Keratinocyte (primary cell): ENCODE data around the gene PISD. TPM values are rescaled to one million over a fixed set of nuclear protein-coding genes. Genes with fewer than 3 reads are reported as not detected.

ENCODE experiments used
- DNase-seq: peaks from one replicate; pipeline ENCODE4 v3.0.0-alpha.2; 2011; ENCODE audit warnings: low read depth, missing footprints, low spot score
- FAIRE-seq: peaks from 2 replicates; lab custom pipeline; 2011; peaks lifted over from hg19 to GRCh38; lab: Jason Lieb, UNC
- H2AFZ ChIP-seq: 2 replicates; pipeline ENCODE4 v1.6.0; 2012; ENCODE audit warnings: low read length, control low read depth, inconsistent platforms; ENCODE audit not compliant: control insufficient read depth
- H3K27ac ChIP-seq: 2 replicates; pipeline ENCODE4 v1.5.1; 2011; ENCODE audit warnings: low read length; ENCODE audit not compliant: control insufficient read depth, insufficient read depth
- H3K27me3 ChIP-seq: 3 replicates; pipeline ENCODE4 v1.6.0; 2011; ENCODE audit warnings: low read length; ENCODE audit not compliant: control insufficient read depth, insufficient read depth; ENCODE audit errors: extremely low read depth
- H3K36me3 ChIP-seq, 2 experiments: 2 replicates in 1 of 2; 3 replicates in 1 of 2; pipeline ENCODE4 v1.5.1; 2011; ENCODE audit warnings: low read length in 2 of 2, mild to moderate bottlenecking in 1 of 2; ENCODE audit not compliant: control insufficient read depth in 2 of 2, insufficient read depth in 2 of 2; ENCODE audit errors: extremely low read depth in 1 of 2
- H3K4me1 ChIP-seq: 3 replicates; pipeline ENCODE4 v1.5.1; 2011; ENCODE audit warnings: low read length; ENCODE audit not compliant: control insufficient read depth, insufficient read depth; ENCODE audit errors: extremely low read depth
- H3K4me2 ChIP-seq: 3 replicates; pipeline ENCODE4 v1.6.0; 2011; ENCODE audit warnings: low read depth, low read length; ENCODE audit not compliant: control insufficient read depth, insufficient read depth; ENCODE audit errors: extremely low read depth
- H3K4me3 ChIP-seq, 3 experiments: fragments of 200-600 bp in 1 of 3; sonication (generic) in 1 of 3; 2 replicates in 2 of 3; 3 replicates in 1 of 3; pipeline ENCODE4 v1.5.1; 2011 to 2016; ENCODE audit warnings: low read length in 3 of 3, mild to moderate bottlenecking in 3 of 3, control low read depth in 2 of 3, inconsistent platforms in 1 of 3, low read depth in 1 of 3, mixed read lengths in 1 of 3, mixed run types in 1 of 3, moderate library complexity in 1 of 3; ENCODE audit not compliant: control insufficient read depth in 2 of 3, insufficient read depth in 2 of 3; ENCODE audit errors: extremely low read depth in 1 of 3
- H3K79me2 ChIP-seq: 2 replicates; pipeline ENCODE4 v1.6.0; 2012; ENCODE audit warnings: low read length; ENCODE audit not compliant: control insufficient read depth, insufficient read depth
- H3K9ac ChIP-seq: 3 replicates; pipeline ENCODE4 v1.6.0; 2011; ENCODE audit warnings: low read length; ENCODE audit not compliant: control insufficient read depth, insufficient read depth; ENCODE audit errors: extremely low read depth
- H3K9me1 ChIP-seq: 3 replicates; pipeline ENCODE4 v1.6.0; 2011; ENCODE audit warnings: low read length; ENCODE audit not compliant: control insufficient read depth, insufficient read depth; ENCODE audit errors: extremely low read depth
- H3K9me3 ChIP-seq: 2 replicates; pipeline ENCODE4 v1.5.1; 2012; ENCODE audit warnings: low read depth, low read length; ENCODE audit not compliant: control insufficient read depth
- H4K20me1 ChIP-seq: 3 replicates; pipeline ENCODE4 v1.6.0; 2011; ENCODE audit warnings: low read length; ENCODE audit not compliant: control insufficient read depth, insufficient read depth; ENCODE audit errors: extremely low read depth
- CTCF ChIP-seq, 3 experiments: IDR thresholded peaks in 1 of 3; conservative IDR thresholded peaks in 1 of 3; optimal IDR thresholded peaks in 1 of 3; 2 replicates in 2 of 3; 3 replicates in 1 of 3; pipeline versions ENCODE3 to v1.5.1; 2011; ENCODE audit warnings: low read length in 3 of 3, mild to moderate bottlenecking in 3 of 3, moderate library complexity in 2 of 3, control low read depth in 1 of 3, inconsistent platforms in 1 of 3; ENCODE audit not compliant: insufficient read depth in 2 of 3; ENCODE audit errors: extremely low read depth in 1 of 3
- EZH2 ChIP-seq: IDR thresholded peaks from one replicate; pipeline ENCODE4 v1.6.1; 2012; ENCODE audit warnings: inconsistent platforms, mild to moderate bottlenecking, low read length, moderate library complexity
- dilution Hi-C: fragments of 300-500 bp; cut with MboI; formaldehyde crosslinking; loops from one replicate; pipeline ENCODE4 v1.7.0; 2020; ENCODE audit warnings: low sequenced_read_pairs; ENCODE audit not compliant: extremely low pct_ligation_motif_present
- polyA plus RNA-seq, 5 experiments: library from polyadenylated mRNA; depleted of rRNA in 3 of 5; stranded (reverse) in 3 of 5; stranded (forward) in 1 of 5; unstranded in 1 of 5; fragments of >200 nt; gene quantifications; 1 replicate in 1 of 5; 2 replicates in 3 of 5; 3 replicates in 1 of 5; pipeline versions ENCODE4 v1.2.1 to v1.2.3, GENCODE V29; 2011 to 2012; ENCODE audit warnings: missing spikeins in 2 of 5, low read depth in 1 of 5, low replicate concordance in 1 of 5

The PISD gene
- polyA plus RNA-seq, 1 donor (not counting 4 experiments of a cell fraction or from before 2014, with no cell fraction given) = 25.5 TPM

- Histone ChIP-seq H2AFZ (peak overlapping the region; percentile 52), H3K9ac (peak overlapping the region; percentile 88), H3K4me3 (peak overlapping the region; percentile 53 to 83 (median 83)), H4K20me1 (peaks cover 33% of the 10 kb centered on the region), H3K27me3 (no peaks in the 10 kb centered on the region), H3K9me3 (no peaks in the 10 kb centered on the region), H3K4me2 (peak overlapping the region; percentile 68), H3K79me2 (peaks cover 91% of the 10 kb centered on the region), H3K36me3 (peaks cover 6 to 30% of the 10 kb centered on the region in 2 experiments), H3K4me1 (peaks cover 20% of the 10 kb centered on the region), H3K9me1 (peaks cover 2% of the 10 kb centered on the region), H3K27ac (peak overlapping the region; percentile 80)
- dilution Hi-C loops = no loop called here
- peak; percentile 25 for DNase-seq
- TF ChIP-seq EZH2 (no peak), CTCF (optimal IDR thresholded peaks at IDR 0.05 in 1 of 3, IDR thresholded peaks at IDR 0.05 in 1 of 3, conservative IDR thresholded peaks at IDR 0.05 in 1 of 3; ENCODE audit: extremely low read depth in 1 of 3, insufficient read depth in 2 of 3, low read length in 3 of 3) (peak in 1 of 3 experiments; percentile 0)
- FAIRE-seq = no peak
Measured at GRCh38 chr22:31630331-31631329, 31.4 kb downstream of the PISD start.

DNA sequence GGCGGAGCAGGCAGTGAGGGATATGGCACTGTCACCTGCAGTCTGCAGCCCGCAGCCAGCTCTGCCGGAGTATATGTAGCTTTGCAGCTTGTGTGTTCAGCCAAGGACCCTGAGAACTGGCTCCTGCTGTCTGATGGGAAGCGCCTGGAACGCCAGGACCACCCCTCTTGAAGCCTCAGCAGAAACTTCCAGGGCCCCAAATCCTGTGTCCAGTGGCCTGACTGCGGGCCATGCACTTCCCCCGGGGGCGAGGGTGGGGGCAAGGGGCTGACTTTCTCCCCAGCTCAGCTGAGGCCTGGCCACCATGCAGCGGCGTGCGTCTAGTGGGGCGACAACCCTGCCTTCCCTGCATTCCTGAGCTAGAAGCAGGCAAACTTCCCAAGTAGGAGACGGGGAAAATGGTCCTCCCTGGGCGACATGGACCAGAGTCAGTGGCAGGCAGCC is 32.3 kb downstream of the PISD start:
- Histone ChIP-seq H3K9me1 (peaks cover 2% of the 10 kb centered on the region), H4K20me1 (peaks cover 37% of the 10 kb centered on the region), H3K4me2 (peak overlapping the region; percentile 68), H3K27me3 (no peaks in the 10 kb centered on the region), H3K4me1 (peaks cover 20% of the 10 kb centered on the region), H3K36me3 (peaks cover 6 to 30% of the 10 kb centered on the region in 2 experiments), H2AFZ (no peak overlapping the region), H3K9ac (peak overlapping the region; percentile 88), H3K27ac (peak overlapping the region; percentile 80), H3K9me3 (no peaks in the 10 kb centered on the region), H3K4me3 (peak overlapping the region; percentile 53 to 83 (median 83)), H3K79me2 (peaks cover 91% of the 10 kb centered on the region)
- DNase-seq (no peak), FAIRE-seq (no peak)
- dilution Hi-C loops = no loop called here
- no peak for TF ChIP-seq EZH2
- no peak for TF ChIP-seq CTCF (optimal IDR thresholded peaks at IDR 0.05 in 1 of 3, IDR thresholded peaks at IDR 0.05 in 1 of 3, conservative IDR thresholded peaks at IDR 0.05 in 1 of 3; ENCODE audit: extremely low read depth in 1 of 3, insufficient read depth in 2 of 3, low read length in 3 of 3)
